HG03097 (cell line): Measurements from ENCODE around the gene AGO3.
"Not testable (repeated sequence)": the region's sequence is repeated elsewhere in the genome, so short reads cannot be mapped to it uniquely, and the experiment has no call there.

Experiments
- ATAC-seq: cut with Tn5 transposase; IDR thresholded peaks from one replicate; pipeline ENCODE4 v1.9.1; 2021; ENCODE audit not compliant: unreplicated experiment, low FRiP score

AGO3 gene

GRCh38 chr1:35930593-35931445 lies at the start of gene AGO3:
AGO3 (plus strand) TSS chr1:35931105; CDS start chr1:35931427, 322 bp downstream.
- peak; percentile 83 for ATAC-seq

- no peak for ATAC-seq
These were observed 49.0 kb upstream of the AGO3 start for GRCh38 chr1:35881850-35882273.

- ATAC-seq = no peak
These were observed 48.3 kb upstream of the AGO3 start for GRCh38 chr1:35882586-35882944.

- ATAC-seq = peak; percentile 78
These were observed 47.8 kb upstream of the AGO3 start, which contains the start of gene AGO1 for GRCh38 chr1:35882945-35883634. AGO1 (plus strand) TSS chr1:35883209; CDS start chr1:35883422, 213 bp downstream.

- no peak for ATAC-seq
These were observed 47.2 kb upstream of the AGO3 start for GRCh38 chr1:35883635-35884101.

- ATAC-seq = no peak
These were observed 46.0 kb upstream of the AGO3 start for GRCh38 chr1:35884934-35885333.

GRCh38 chr1:35885961-35886558 lies 44.8 kb upstream of the AGO3 start:
- no peak for ATAC-seq

- ATAC-seq = no peak
These were observed 44.1 kb upstream of the AGO3 start for GRCh38 chr1:35886577-35887431.

GRCh38 chr1:35887508-35887907 lies 43.4 kb upstream of the AGO3 start:
- no peak for ATAC-seq

GRCh38 chr1:35888255-35888654 lies 42.6 kb upstream of the AGO3 start:
- no peak for ATAC-seq

GRCh38 chr1:35888981-35889380 lies 41.9 kb upstream of the AGO3 start:
- not testable (repeated sequence) for ATAC-seq

GRCh38 chr1:35893051-35893879 lies 37.6 kb upstream of the AGO3 start:
- ATAC-seq = no peak

GRCh38 chr1:35894183-35894582 lies 36.7 kb upstream of the AGO3 start:
- ATAC-seq = no peak

GRCh38 chr1:35894656-35895055 lies 36.2 kb upstream of the AGO3 start:
- no peak for ATAC-seq

- ATAC-seq = no peak
These were observed 31.0 kb upstream of the AGO3 start for GRCh38 chr1:35899941-35900340.

GRCh38 chr1:35901235-35901634 lies 29.7 kb upstream of the AGO3 start:
- no peak for ATAC-seq

GRCh38 chr1:35902671-35903070 lies 28.2 kb upstream of the AGO3 start:
- no peak for ATAC-seq

- ATAC-seq = no peak
These were observed 16.2 kb upstream of the AGO3 start for GRCh38 chr1:35914717-35915116.

- no peak for ATAC-seq
These were observed 15.2 kb upstream of the AGO3 start for GRCh38 chr1:35915693-35916092.
